NB4 (cell line): ENCODE measurements around the gene IGF1R.
A peak's percentile ranks its signal among the peaks of the same experiment; 100 is the strongest.

Experiments
- DNase-seq: peaks from one replicate; pipeline ENCODE4 v3.0.0; 2010; ENCODE audit warnings: low read depth
- H3K4me3 ChIP-seq: one replicate; pipeline ENCODE4 v1.5.1; 2011; ENCODE audit warnings: mild to moderate bottlenecking, low read depth, low read length, moderate library complexity
- MYC ChIP-seq: IDR thresholded peaks from 2 replicates; pipeline ENCODE4 v1.6.1; 2011; ENCODE audit warnings: low read depth, low read length
- POLR2A ChIP-seq: IDR thresholded peaks from 2 replicates; pipeline ENCODE4 v1.6.1; 2011; ENCODE audit warnings: mild to moderate bottlenecking; ENCODE audit not compliant: insufficient read length; ENCODE audit errors: extremely low read depth
- TF ChIP-seq, protein P1 (sequence below): IDR thresholded peaks from one replicate; pipeline ENCODE4 v1.5.1; 2012; ENCODE audit warnings: low read depth, low read length
- TF ChIP-seq, protein P2 (sequence below): IDR thresholded peaks from 2 replicates; pipeline ENCODE4 v1.6.1; 2011; ENCODE audit warnings: low read depth, low read length

IGF1R gene

DNA sequence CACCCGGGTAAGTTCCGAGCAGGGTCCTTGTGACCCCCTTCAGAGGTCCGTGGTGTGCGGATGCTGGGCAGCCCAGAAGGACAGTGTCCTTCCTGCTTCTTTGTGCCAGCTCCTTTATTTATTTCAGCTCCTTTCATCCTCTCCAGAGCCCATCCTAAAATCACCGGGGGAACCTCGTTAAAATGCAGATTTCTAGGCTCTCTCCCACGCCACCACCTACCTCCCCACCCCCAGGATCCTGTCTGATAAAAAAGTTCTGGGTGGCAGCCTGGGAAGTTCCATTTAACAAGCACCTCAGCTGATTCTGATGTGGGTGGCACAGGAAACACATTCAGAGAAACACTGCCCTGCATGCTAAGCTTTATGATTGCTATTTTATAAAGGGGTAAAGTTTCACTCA lies 12.5 kb upstream of the IGF1R start:
- no peak overlapping the region for H3K4me3 ChIP-seq
- TF ChIP-seq POLR2A (no peak), MYC (no peak)
- TF ChIP-seq, protein P1, sequence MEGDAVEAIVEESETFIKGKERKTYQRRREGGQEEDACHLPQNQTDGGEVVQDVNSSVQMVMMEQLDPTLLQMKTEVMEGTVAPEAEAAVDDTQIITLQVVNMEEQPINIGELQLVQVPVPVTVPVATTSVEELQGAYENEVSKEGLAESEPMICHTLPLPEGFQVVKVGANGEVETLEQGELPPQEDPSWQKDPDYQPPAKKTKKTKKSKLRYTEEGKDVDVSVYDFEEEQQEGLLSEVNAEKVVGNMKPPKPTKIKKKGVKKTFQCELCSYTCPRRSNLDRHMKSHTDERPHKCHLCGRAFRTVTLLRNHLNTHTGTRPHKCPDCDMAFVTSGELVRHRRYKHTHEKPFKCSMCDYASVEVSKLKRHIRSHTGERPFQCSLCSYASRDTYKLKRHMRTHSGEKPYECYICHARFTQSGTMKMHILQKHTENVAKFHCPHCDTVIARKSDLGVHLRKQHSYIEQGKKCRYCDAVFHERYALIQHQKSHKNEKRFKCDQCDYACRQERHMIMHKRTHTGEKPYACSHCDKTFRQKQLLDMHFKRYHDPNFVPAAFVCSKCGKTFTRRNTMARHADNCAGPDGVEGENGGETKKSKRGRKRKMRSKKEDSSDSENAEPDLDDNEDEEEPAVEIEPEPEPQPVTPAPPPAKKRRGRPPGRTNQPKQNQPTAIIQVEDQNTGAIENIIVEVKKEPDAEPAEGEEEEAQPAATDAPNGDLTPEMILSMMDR, result no peak
- TF ChIP-seq, protein P2, sequence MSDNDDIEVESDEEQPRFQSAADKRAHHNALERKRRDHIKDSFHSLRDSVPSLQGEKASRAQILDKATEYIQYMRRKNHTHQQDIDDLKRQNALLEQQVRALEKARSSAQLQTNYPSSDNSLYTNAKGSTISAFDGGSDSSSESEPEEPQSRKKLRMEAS, result no peak
- DNase-seq, result no peak

DNA sequence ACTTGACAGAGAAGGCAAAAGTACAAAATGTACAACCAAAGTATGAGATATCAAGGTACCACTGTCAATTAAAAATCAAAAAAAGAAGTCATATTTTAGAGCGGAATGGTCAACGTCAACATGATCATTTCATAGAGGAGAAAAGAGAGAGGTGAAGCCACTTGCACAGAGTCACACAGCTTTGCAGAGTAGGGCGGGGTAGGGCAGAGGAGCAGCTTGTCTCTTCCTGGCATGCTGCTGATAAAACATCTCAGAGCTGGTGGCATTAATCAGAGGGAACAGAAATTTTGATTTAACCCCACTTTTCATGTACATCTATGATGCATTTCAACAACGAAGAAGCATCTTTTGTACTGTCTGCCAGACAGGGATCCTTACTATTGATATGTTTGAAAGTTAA lies 5.2 kb upstream of the IGF1R start:
- TF ChIP-seq, protein P2, result no peak
- TF ChIP-seq MYC (no peak), POLR2A (no peak)
- TF ChIP-seq, protein P1, result no peak

DNA sequence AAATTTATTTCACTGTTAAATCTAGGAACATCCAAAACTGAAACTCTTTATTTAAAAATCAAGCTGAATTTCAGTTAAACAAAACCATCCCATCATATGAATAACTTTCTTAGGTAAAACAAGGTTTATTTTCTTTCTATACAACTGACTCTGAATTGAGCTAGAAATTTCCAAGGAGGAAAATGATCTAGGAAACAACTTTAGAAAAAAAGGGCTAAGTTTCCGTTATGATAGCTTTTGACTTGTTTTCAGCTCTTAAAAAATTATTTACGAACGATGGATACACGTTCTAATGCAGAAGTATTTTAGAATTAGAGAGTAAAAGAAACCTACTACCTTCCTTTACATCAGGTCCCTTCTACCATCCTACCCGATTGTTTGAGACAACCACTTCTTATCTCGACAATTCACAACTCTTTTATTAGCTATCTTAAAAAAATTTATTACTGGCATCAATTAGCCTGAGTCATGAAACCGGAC lies 1.8 kb upstream of the IGF1R start:
- no peak for TF ChIP-seq MYC
- TF ChIP-seq, protein P2, result no peak
- TF ChIP-seq POLR2A, result no peak
- TF ChIP-seq, protein P1, result no peak
- DNase-seq, result no peak
- peak overlapping the region; percentile 93 for H3K4me3 ChIP-seq

More for the DNA sequence above, 5.2 kb upstream of the IGF1R start:
- no peak overlapping the region for H3K4me3 ChIP-seq
- DNase-seq, result no peak

DNA sequence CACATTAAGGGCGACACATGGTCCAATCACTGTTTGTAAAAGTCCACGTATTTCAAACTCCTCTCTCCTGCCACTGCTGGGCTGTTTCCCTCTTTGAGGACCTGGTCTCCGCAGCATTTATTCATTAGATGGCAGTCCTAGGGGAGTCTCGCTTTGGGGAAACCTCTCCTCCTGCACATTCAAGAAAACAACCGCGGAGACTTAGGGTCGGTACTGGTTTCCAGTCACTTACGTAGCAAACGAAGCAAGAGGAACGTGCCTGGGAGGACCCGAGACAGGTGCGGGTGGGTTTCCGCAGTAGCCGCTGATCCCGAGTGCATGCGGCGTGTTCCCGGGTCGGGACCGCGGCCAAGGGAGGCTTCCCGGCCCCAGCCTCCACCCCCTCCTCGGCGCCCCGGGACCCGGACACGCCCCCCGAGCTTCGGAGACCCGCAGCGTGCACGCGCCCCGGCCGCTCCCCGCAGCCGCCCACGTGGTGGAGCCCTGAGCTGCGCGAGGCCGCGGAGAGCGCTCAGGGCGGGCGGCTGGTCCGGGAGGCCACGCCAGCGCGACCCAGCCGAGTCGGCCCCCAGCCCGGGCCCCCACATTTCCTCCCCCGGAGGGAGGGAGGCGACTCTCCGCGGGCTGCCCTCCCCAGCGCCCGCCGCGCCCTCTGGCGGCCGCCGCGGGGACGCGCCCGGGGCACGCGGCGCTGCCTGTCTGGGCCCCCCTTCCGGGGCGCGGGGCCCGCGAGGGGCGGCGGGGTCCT lies 1.1 kb upstream of the IGF1R start:
- peak; percentile 93 for DNase-seq

DNA sequence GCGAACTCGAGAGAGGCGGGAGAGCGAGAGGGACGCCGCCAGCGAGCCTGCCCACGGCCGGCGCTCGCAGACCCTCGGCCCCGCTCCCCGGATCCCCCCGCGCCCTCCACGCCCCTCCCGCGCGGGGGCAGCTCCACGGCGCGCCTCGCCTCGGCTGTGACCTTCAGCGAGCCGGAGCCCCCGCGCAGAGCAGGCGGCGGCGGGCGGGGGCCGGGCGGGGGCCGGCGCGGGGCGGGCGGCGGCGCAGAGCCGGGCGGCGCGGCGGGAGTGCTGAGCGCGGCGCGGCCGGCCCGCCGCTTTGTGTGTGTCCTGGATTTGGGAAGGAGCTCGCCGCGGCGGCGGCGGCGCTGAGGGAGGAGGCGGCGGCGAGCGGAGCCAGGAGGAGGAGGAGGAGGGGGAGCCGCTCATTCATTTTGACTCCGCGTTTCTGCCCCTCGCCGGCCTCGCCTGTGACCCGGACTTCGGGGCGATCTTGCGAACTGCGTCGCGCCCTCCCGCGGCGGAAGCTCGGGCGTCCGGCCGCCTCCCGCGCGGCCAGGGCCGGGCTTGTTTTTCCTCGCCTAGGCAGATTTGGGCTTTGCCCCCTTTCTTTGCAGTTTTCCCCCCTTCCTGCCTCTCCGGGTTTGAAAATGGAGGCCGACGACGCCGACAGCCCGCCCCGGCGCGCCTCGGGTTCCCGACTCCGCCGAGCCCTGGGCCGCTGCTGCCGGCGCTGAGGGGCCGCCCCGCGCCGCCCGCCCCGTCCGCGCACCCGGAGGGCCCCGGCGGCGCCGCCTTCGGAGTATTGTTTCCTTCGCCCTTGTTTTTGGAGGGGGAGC lies 524 bp downstream of the IGF1R start:
- peak overlapping the region; percentile 74 for H3K4me3 ChIP-seq
- TF ChIP-seq, protein P2, result no peak
- TF ChIP-seq MYC, result 0 out of 2 replicates have a peak, but pooled peaks have one; percentile 5
- DNase-seq, result peak; percentile 76

More for the DNA sequence above, 1.1 kb upstream of the IGF1R start:
- TF ChIP-seq, protein P1, result no peak
- TF ChIP-seq, protein P2, result peak; percentile 86
- TF ChIP-seq POLR2A (peak; percentile 35), MYC (peak; percentile 81)
- peak overlapping the region; percentile 93 for H3K4me3 ChIP-seq
